Lung microvascular endothelial cell (primary cell): ENCODE data around the gene EPAS1. TPM values are rescaled to one million over a fixed set of nuclear protein-coding genes. Genes with fewer than 3 reads are reported as not detected.

ENCODE experiments used
- DNase-seq, 2 donors: peaks; one replicate each; pipeline versions ENCODE4 v3.0.0 to v3.0.0-alpha.2; 2010; ENCODE audit warnings: low read depth in 2 of 2
- total RNA-seq: library from RNA; depleted of rRNA; stranded (reverse); fragments of >200 nt; gene quantifications from 2 replicates; pipeline ENCODE4 v1.2.1, GENCODE V29; 2014

The EPAS1 gene
- total RNA-seq, 1 donor from 2014 or later = 128 TPM

- no peak for DNase-seq
Measured at GRCh38 chr2:46362667-46363012, 65.4 kb downstream of the EPAS1 start.

GRCh38 chr2:46363535-46364170 lies 66.4 kb downstream of the EPAS1 start:
- DNase-seq = peak in 1 of 2 donors; percentile 82

GRCh38 chr2:46364797-46365457 lies 67.7 kb downstream of the EPAS1 start:
- peak; percentile 75 to 78 for DNase-seq

- peak in 1 of 2 donors; percentile 22 for DNase-seq
Measured at GRCh38 chr2:46365913-46366667, 68.9 kb downstream of the EPAS1 start.

GRCh38 chr2:46366668-46367052 lies 69.5 kb downstream of the EPAS1 start:
- DNase-seq = peak in 1 of 2 donors; percentile 85

- DNase-seq = peak in 1 of 2 donors; percentile 75
Measured at GRCh38 chr2:46367286-46367685, 70.1 kb downstream of the EPAS1 start.

GRCh38 chr2:46368401-46368800 lies 71.2 kb downstream of the EPAS1 start:
- no peak for DNase-seq

GRCh38 chr2:46369783-46370182 lies 72.6 kb downstream of the EPAS1 start:
- DNase-seq = no peak

GRCh38 chr2:46371854-46372253 lies 74.6 kb downstream of the EPAS1 start:
- no peak for DNase-seq

GRCh38 chr2:46372475-46372874 lies 75.3 kb downstream of the EPAS1 start:
- no peak for DNase-seq

GRCh38 chr2:46373238-46373637 lies 76.0 kb downstream of the EPAS1 start:
- DNase-seq = no peak

GRCh38 chr2:46375566-46376125 lies 78.4 kb downstream of the EPAS1 start:
- no peak for DNase-seq

- no peak for DNase-seq
Measured at GRCh38 chr2:46376586-46376985, 79.4 kb downstream of the EPAS1 start.

- DNase-seq = no peak
Measured at GRCh38 chr2:46377101-46377581, 79.9 kb downstream of the EPAS1 start.

- DNase-seq = no peak
Measured at GRCh38 chr2:46377666-46378560, 80.7 kb downstream of the EPAS1 start.

GRCh38 chr2:46378616-46379015 lies 81.4 kb downstream of the EPAS1 start:
- no peak for DNase-seq

GRCh38 chr2:46379213-46380037 lies 82.2 kb downstream of the EPAS1 start:
- DNase-seq = no peak

- no peak for DNase-seq
Measured at GRCh38 chr2:46380038-46380940, 83.1 kb downstream of the EPAS1 start.

GRCh38 chr2:46381263-46381849 lies 84.1 kb downstream of the EPAS1 start:
- DNase-seq = no peak
